Measurements from ENCODE around the gene ATP11C.

DNA sequence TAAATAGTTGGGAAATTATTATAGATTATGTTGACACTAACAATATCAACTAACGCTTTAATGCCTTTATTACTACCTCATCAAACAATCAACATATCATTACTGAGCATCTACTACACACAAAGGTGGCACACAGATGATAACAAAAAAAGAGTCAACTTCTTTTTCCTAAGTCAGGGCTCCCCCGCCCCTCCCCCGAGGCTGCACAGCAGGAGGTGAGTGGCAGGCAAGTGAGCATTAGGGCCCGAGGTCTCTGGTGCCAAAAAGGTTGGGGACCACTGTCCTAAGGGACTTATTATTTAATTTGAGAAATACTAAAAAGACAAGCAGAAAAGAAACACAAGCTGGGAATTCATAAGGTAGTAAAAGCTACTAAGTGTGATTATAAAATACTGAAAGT is 174.6 kb downstream of the ATP11C start:
- TF ChIP-seq EZH2 (IDR thresholded peaks at IDR 0.05) (no peak), FOXP2 (optimal IDR thresholded peaks at IDR 0.05; ENCODE audit: control extremely low read depth, extremely low read length, insufficient read depth) (no peak), POLR2AphosphoS5 (IDR thresholded peaks at IDR 0.05; ENCODE audit: borderline replicate concordance, low read depth, low read length) (no peak)

Measured in SK-N-MC (cell line).